HEK293 (cell line): ENCODE measurements around the gene SCYL1.

Experiments used
- CTCF ChIA-PET: fragments of 350-600 bp; formaldehyde crosslinking; extraction: SDS; loops from one replicate; lab custom pipeline; 2021; ENCODE audit warnings: antibody characterized with exemption; lab: Yijun Ruan, JAX
- POLR2A ChIA-PET: fragments of 300-600 bp; formaldehyde crosslinking; extraction: SDS; loops from one replicate; lab custom pipeline; 2020; ENCODE audit warnings: antibody characterized with exemption, inconsistent platforms; lab: Yijun Ruan, JAX
- H3K27ac ChIP-seq: fragments of 200-500 bp; sonication (Bioruptor generic); 2 replicates; pipeline ENCODE4 v1.5.1; 2014; ENCODE audit warnings: low read depth, low read length, control low read depth, inconsistent platforms; ENCODE audit errors: extremely low read depth
- H3K36me3 ChIP-seq, 2 experiments: fragments of 200-500 bp in 1 of 2; sonication (Bioruptor generic) in 1 of 2; 1 replicate in 1 of 2; 2 replicates in 1 of 2; pipeline ENCODE4 v1.5.1; 2014 to 2017; ENCODE audit warnings: inconsistent platforms in 2 of 2, low read length in 2 of 2; ENCODE audit not compliant: control insufficient read depth in 2 of 2, insufficient read depth in 1 of 2
- H3K4me1 ChIP-seq: fragments of 200-500 bp; sonication (Bioruptor generic); 2 replicates; pipeline ENCODE4 v1.5.1; 2014; ENCODE audit warnings: mild to moderate bottlenecking, low read length, inconsistent platforms; ENCODE audit not compliant: control insufficient read depth, insufficient read depth
- H3K4me3 ChIP-seq: 2 replicates; pipeline ENCODE4 v1.5.1; 2011; ENCODE audit warnings: low read depth, mild to moderate bottlenecking, control low read depth, low read length, moderate library complexity
- H3K9me3 ChIP-seq: fragments of 200-500 bp; sonication (Bioruptor generic); 2 replicates; pipeline ENCODE4 v1.5.1; 2014; ENCODE audit warnings: low read depth, low read length, inconsistent platforms; ENCODE audit not compliant: control insufficient read depth, insufficient read depth
- BCL11B ChIP-seq: fragments of 450-650 bp; formaldehyde crosslinking; IDR thresholded peaks from 2 replicates; pipeline ENCODE4 v1.5.1; 2016; ENCODE audit warnings: low read depth, missing biosample characterization, missing genetic modification characterization
- FEZF1 ChIP-seq: fragments of 450-650 bp; formaldehyde crosslinking; IDR thresholded peaks from 2 replicates; pipeline ENCODE4 v1.5.1; 2016; ENCODE audit warnings: missing biosample characterization, missing genetic modification characterization
- GLI4 ChIP-seq: fragments of 450-650 bp; formaldehyde crosslinking; IDR thresholded peaks from 2 replicates; pipeline ENCODE4 v1.5.1; 2016; ENCODE audit warnings: missing biosample characterization, missing genetic modification characterization
- GLIS2 ChIP-seq: fragments of 450-650 bp; formaldehyde crosslinking; IDR thresholded peaks from 2 replicates; pipeline ENCODE4 v1.5.1; 2016; ENCODE audit warnings: missing biosample characterization, missing genetic modification characterization
- HIC1 ChIP-seq: fragments of 450-650 bp; formaldehyde crosslinking; IDR thresholded peaks from 2 replicates; pipeline ENCODE4 v1.5.1; 2016; ENCODE audit warnings: missing biosample characterization, missing genetic modification characterization
- HOXD13 ChIP-seq: sonication (generic); formaldehyde crosslinking; IDR thresholded peaks from 2 replicates; pipeline ENCODE4 v1.8.0; 2022; ENCODE audit warnings: missing genetic modification reagents, borderline replicate concordance
- KLF1 ChIP-seq: fragments of 450-650 bp; formaldehyde crosslinking; IDR thresholded peaks from 2 replicates; pipeline ENCODE4 v1.5.1; 2016; ENCODE audit warnings: missing biosample characterization, missing genetic modification characterization
- PRDM4 ChIP-seq: fragments of 450-650 bp; formaldehyde crosslinking; IDR thresholded peaks from 2 replicates; pipeline ENCODE4 v1.5.1; 2017; ENCODE audit warnings: missing biosample characterization, missing genetic modification characterization
- SP3 ChIP-seq: fragments of 450-650 bp; formaldehyde crosslinking; IDR thresholded peaks from 2 replicates; pipeline ENCODE4 v1.5.1; 2016; ENCODE audit warnings: missing biosample characterization, missing genetic modification characterization
- TRIM28 ChIP-seq: IDR thresholded peaks from 2 replicates; pipeline ENCODE4 v1.6.1; 2011; ENCODE audit warnings: low read length, control low read depth, borderline replicate concordance
- WT1 ChIP-seq: fragments of 450-650 bp; formaldehyde crosslinking; IDR thresholded peaks from 2 replicates; pipeline ENCODE4 v1.5.1; 2016; ENCODE audit warnings: missing biosample characterization, missing genetic modification characterization
- ZBTB20 ChIP-seq: fragments of 450-650 bp; formaldehyde crosslinking; IDR thresholded peaks from 2 replicates; pipeline ENCODE4 v1.5.1; 2016; ENCODE audit warnings: missing biosample characterization, missing genetic modification characterization
- ZBTB7A ChIP-seq: fragments of 450-650 bp; formaldehyde crosslinking; IDR thresholded peaks from 2 replicates; pipeline ENCODE4 v1.5.1; 2016; ENCODE audit warnings: low read depth, missing biosample characterization, missing genetic modification characterization
- ZBTB8A ChIP-seq: fragments of 450-650 bp; formaldehyde crosslinking; IDR thresholded peaks from 2 replicates; pipeline ENCODE4 v1.5.1; 2016; ENCODE audit warnings: missing biosample characterization, missing genetic modification characterization
- ZEB2 ChIP-seq: fragments of 450-650 bp; formaldehyde crosslinking; IDR thresholded peaks from 2 replicates; pipeline ENCODE4 v1.5.1; 2016; ENCODE audit warnings: missing biosample characterization, missing genetic modification characterization
- ZNF112 ChIP-seq: fragments of 450-650 bp; formaldehyde crosslinking; IDR thresholded peaks from 2 replicates; pipeline ENCODE4 v1.5.0; 2017; ENCODE audit warnings: missing biosample characterization, missing genetic modification characterization
- ZNF138 ChIP-seq: fragments of 450-650 bp; formaldehyde crosslinking; IDR thresholded peaks from 2 replicates; pipeline ENCODE4 v1.5.1; 2016; ENCODE audit warnings: missing biosample characterization, missing genetic modification characterization, borderline replicate concordance
- ZNF155 ChIP-seq: fragments of 450-650 bp; formaldehyde crosslinking; IDR thresholded peaks from 2 replicates; pipeline ENCODE4 v1.5.1; 2016; ENCODE audit warnings: missing biosample characterization, missing genetic modification characterization
- ZNF157 ChIP-seq: fragments of 450-650 bp; formaldehyde crosslinking; IDR thresholded peaks from 2 replicates; pipeline ENCODE4 v1.5.1; 2016; ENCODE audit warnings: missing biosample characterization, missing genetic modification characterization
- ZNF184 ChIP-seq: fragments of 450-650 bp; IDR thresholded peaks from 2 replicates; pipeline ENCODE4 v1.5.1; 2018; ENCODE audit warnings: missing biosample characterization, mild to moderate bottlenecking, missing genetic modification characterization
- ZNF324 ChIP-seq: fragments of 450-650 bp; formaldehyde crosslinking; IDR thresholded peaks from 2 replicates; pipeline ENCODE4 v1.5.1; 2016; ENCODE audit warnings: missing biosample characterization, missing genetic modification characterization
- ZNF394 ChIP-seq: fragments of 450-650 bp; formaldehyde crosslinking; IDR thresholded peaks from 2 replicates; pipeline ENCODE4 v1.5.1; 2016; ENCODE audit warnings: missing biosample characterization, missing genetic modification characterization, mild to moderate bottlenecking, moderate library complexity, borderline replicate concordance
- ZNF501 ChIP-seq: fragments of 450-650 bp; formaldehyde crosslinking; IDR thresholded peaks from 2 replicates; pipeline ENCODE4 v1.5.1; 2016; ENCODE audit warnings: missing biosample characterization, missing genetic modification characterization
- ZNF530 ChIP-seq: fragments of 450-650 bp; formaldehyde crosslinking; IDR thresholded peaks from 2 replicates; pipeline ENCODE4 v1.5.1; 2016; ENCODE audit warnings: low read depth, missing biosample characterization, missing genetic modification characterization
- ZNF561 ChIP-seq: fragments of 450-650 bp; IDR thresholded peaks from 2 replicates; pipeline ENCODE4 v1.5.1; 2018; ENCODE audit warnings: missing biosample characterization, missing genetic modification characterization, borderline replicate concordance
- ZNF600 ChIP-seq: fragments of 450-650 bp; formaldehyde crosslinking; IDR thresholded peaks from 2 replicates; pipeline ENCODE4 v1.5.1; 2016; ENCODE audit warnings: missing biosample characterization, missing genetic modification characterization
- ZNF670 ChIP-seq: fragments of 450-650 bp; formaldehyde crosslinking; IDR thresholded peaks from 2 replicates; pipeline ENCODE4 v1.5.1; 2016; ENCODE audit warnings: missing biosample characterization, missing genetic modification characterization, low read depth
- ZNF704 ChIP-seq: fragments of 450-650 bp; formaldehyde crosslinking; IDR thresholded peaks from 2 replicates; pipeline ENCODE4 v1.5.1; 2016; ENCODE audit warnings: missing biosample characterization, missing genetic modification characterization
- ZNF776 ChIP-seq: fragments of 450-650 bp; formaldehyde crosslinking; IDR thresholded peaks from 2 replicates; pipeline ENCODE4 v1.5.0; 2017; ENCODE audit warnings: missing biosample characterization, missing genetic modification characterization, borderline replicate concordance
- ZSCAN5A ChIP-seq: fragments of 450-650 bp; formaldehyde crosslinking; IDR thresholded peaks from 2 replicates; pipeline ENCODE4 v1.5.1; 2016; ENCODE audit warnings: missing biosample characterization, missing genetic modification characterization

SCYL1 gene

GRCh38 chr11:65551572-65552387, 26.9 kb downstream of the SCYL1 start (continued):
- TF ChIP-seq ZNF704 (tag by site-specific recombination) (no peak), ZNF530 (tag by site-specific recombination) (no peak), ZBTB8A (peak; percentile 22; the same call in 1 of the 2 replicates), KLF1 (tag by site-specific recombination) (no peak), ZBTB20 (tag by site-specific recombination) (no peak), ZNF670 (tag by site-specific recombination) (no peak), ZNF155 (no peak), ZNF138 (tag by site-specific recombination) (no peak), SP3 (no peak), FEZF1 (tag by site-specific recombination) (peak; percentile 12; the same call in 1 of the 2 replicates), ZNF184 (tag by site-specific recombination) (no peak), HOXD13 (CRISPR knock-in tag) (no peak), ZNF157 (no peak), ZEB2 (tag by site-specific recombination) (0 out of 2 replicates have a peak, but pooled peaks have one; percentile 28), HIC1 (tag by site-specific recombination) (0 out of 2 replicates have a peak, but pooled peaks have one; percentile 58), ZNF394 (tag by site-specific recombination) (no peak), PRDM4 (no peak), ZNF600 (tag by site-specific recombination) (no peak), WT1 (tag by site-specific recombination) (0 out of 2 replicates have a peak, but pooled peaks have one; percentile 22), TRIM28 (no peak), GLI4 (tag by site-specific recombination) (no peak)

GRCh38 chr11:65552388-65552951, 27.6 kb downstream of the SCYL1 start:
- H3K4me1 ChIP-seq, result no peaks in the 10 kb centered on the region; the same call in 1 of the 2 replicates
- TF ChIP-seq ZNF561 (tag by site-specific recombination) (no peak), ZNF112 (tag by site-specific recombination) (no peak), ZNF324 (tag by site-specific recombination) (no peak), ZNF501 (tag by site-specific recombination) (no peak), ZBTB7A (peak; percentile 14; the same call in 1 of the 2 replicates), BCL11B (peak; percentile 91), ZNF776 (no peak), GLIS2 (tag by site-specific recombination) (0 out of 2 replicates have a peak, but pooled peaks have one; percentile 12), ZNF600 (tag by site-specific recombination) (no peak), ZSCAN5A (tag by site-specific recombination) (no peak)

More at GRCh38 chr11:65552388-65552951, 27.6 kb downstream of the SCYL1 start:
- no peak overlapping the region for H3K4me3 ChIP-seq
- H3K36me3 ChIP-seq, result peaks cover 5 to 51% of the 10 kb centered on the region in 2 experiments; a peak in 2 of 3 replicates
- no peaks in the 10 kb centered on the region for H3K9me3 ChIP-seq
- ChIA-PET CTCF (interaction anchor here (0.6 to 4.3 kb wide), 17 partner anchors 8 to 880 kb away, joined by 3 to 53 read pairs (median 4); partner anchors contain the start of gene ZNRD2), POLR2A (interaction anchor here (0.5 to 2.1 kb wide), 5 partner anchors 12 to 53 kb away, joined by 3 to 9 read pairs (median 3); partner anchors contain the start of genes MALAT1 and SCYL1)
- no peak overlapping the region for H3K27ac ChIP-seq
